ENCODE data around the gene DUSP19. TPM values are rescaled to one million over a fixed set of nuclear protein-coding genes. Genes with fewer than 3 reads are reported as not detected.

DUSP19 gene
- total and polyA plus RNA-seq, 10 of the 15 experiments (the other 5 are each of a cell fraction or from before 2014, with no cell fraction given): 0.16 to 1.7 (median 0.57) TPM

DNA sequence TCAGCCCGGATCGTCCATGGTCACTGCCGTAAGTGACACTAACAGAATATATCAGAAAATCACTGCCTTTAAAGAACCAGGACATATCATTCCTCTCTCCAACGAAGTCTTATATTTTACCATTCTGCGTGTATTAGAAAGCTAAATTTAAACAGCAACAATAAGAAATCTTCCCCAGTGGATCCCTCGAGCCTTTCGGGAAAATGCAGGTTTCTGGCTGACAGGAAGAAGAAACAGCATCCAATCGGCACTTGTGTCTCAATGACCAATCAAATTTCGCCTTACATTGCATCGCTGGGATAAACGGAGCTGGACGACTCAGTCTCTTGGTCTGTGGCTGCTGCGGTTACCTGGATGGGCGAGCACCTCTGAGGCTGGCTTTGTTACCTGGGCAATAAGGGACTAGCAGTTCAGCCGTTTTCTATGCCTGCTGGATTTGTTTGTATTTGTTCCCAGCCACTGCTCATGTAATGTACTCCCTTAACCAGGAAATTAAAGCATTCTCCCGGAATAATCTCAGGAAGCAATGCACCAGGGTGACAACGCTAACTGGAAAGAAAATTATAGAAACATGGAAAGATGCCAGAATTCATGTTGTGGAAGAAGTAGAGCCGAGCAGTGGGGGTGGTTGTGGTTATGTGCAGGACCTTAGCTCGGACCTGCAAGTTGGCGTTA is at the start of gene DUSP19 (continued):
- TF ChIP-seq HDGF (IDR thresholded peaks at IDR 0.05): no peak
- no peak for TF ChIP-seq NFXL1 (IDR thresholded peaks at IDR 0.05; ENCODE audit: borderline replicate concordance)
- TF ChIP-seq ATF3 (IDR thresholded peaks at IDR 0.05; ENCODE audit: borderline replicate concordance, extremely low read depth, low read depth, low read length): no peak
- no peak for TF ChIP-seq MXI1 (IDR thresholded peaks at IDR 0.05; ENCODE audit: low read depth, low read length)
- TF ChIP-seq ESRRA (IDR thresholded peaks at IDR 0.05; ENCODE audit: low read length): no peak
- TF ChIP-seq, protein P1, sequence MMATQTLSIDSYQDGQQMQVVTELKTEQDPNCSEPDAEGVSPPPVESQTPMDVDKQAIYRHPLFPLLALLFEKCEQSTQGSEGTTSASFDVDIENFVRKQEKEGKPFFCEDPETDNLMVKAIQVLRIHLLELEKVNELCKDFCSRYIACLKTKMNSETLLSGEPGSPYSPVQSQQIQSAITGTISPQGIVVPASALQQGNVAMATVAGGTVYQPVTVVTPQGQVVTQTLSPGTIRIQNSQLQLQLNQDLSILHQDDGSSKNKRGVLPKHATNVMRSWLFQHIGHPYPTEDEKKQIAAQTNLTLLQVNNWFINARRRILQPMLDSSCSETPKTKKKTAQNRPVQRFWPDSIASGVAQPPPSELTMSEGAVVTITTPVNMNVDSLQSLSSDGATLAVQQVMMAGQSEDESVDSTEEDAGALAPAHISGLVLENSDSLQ (IDR thresholded peaks at IDR 0.05): 0 out of 2 replicates have a peak, but pooled peaks have one; percentile 7
- TF ChIP-seq SMAD1 (IDR thresholded peaks at IDR 0.05; ENCODE audit: low read depth, partially characterized antibody): no peak
- TF ChIP-seq BRCA1 (IDR thresholded peaks at IDR 0.05; ENCODE audit: low read depth, low read length): no peak
- TF ChIP-seq, protein P2, sequence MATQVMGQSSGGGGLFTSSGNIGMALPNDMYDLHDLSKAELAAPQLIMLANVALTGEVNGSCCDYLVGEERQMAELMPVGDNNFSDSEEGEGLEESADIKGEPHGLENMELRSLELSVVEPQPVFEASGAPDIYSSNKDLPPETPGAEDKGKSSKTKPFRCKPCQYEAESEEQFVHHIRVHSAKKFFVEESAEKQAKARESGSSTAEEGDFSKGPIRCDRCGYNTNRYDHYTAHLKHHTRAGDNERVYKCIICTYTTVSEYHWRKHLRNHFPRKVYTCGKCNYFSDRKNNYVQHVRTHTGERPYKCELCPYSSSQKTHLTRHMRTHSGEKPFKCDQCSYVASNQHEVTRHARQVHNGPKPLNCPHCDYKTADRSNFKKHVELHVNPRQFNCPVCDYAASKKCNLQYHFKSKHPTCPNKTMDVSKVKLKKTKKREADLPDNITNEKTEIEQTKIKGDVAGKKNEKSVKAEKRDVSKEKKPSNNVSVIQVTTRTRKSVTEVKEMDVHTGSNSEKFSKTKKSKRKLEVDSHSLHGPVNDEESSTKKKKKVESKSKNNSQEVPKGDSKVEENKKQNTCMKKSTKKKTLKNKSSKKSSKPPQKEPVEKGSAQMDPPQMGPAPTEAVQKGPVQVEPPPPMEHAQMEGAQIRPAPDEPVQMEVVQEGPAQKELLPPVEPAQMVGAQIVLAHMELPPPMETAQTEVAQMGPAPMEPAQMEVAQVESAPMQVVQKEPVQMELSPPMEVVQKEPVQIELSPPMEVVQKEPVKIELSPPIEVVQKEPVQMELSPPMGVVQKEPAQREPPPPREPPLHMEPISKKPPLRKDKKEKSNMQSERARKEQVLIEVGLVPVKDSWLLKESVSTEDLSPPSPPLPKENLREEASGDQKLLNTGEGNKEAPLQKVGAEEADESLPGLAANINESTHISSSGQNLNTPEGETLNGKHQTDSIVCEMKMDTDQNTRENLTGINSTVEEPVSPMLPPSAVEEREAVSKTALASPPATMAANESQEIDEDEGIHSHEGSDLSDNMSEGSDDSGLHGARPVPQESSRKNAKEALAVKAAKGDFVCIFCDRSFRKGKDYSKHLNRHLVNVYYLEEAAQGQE (IDR thresholded peaks at IDR 0.05; ENCODE audit: low read depth, low read length): no peak
- TF ChIP-seq, protein P3, sequence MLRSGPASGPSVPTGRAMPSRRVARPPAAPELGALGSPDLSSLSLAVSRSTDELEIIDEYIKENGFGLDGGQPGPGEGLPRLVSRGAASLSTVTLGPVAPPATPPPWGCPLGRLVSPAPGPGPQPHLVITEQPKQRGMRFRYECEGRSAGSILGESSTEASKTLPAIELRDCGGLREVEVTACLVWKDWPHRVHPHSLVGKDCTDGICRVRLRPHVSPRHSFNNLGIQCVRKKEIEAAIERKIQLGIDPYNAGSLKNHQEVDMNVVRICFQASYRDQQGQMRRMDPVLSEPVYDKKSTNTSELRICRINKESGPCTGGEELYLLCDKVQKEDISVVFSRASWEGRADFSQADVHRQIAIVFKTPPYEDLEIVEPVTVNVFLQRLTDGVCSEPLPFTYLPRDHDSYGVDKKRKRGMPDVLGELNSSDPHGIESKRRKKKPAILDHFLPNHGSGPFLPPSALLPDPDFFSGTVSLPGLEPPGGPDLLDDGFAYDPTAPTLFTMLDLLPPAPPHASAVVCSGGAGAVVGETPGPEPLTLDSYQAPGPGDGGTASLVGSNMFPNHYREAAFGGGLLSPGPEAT (IDR thresholded peaks at IDR 0.05; ENCODE audit: low read depth): 0 out of 2 replicates have a peak, but pooled peaks have one; percentile 23
- TF ChIP-seq CBX5 (IDR thresholded peaks at IDR 0.05; ENCODE audit: low read depth): 0 out of 2 replicates have a peak, but pooled peaks have one; percentile 30
- no peak for TF ChIP-seq CUX1 (IDR thresholded peaks at IDR 0.05; ENCODE audit: insufficient replicate concordance, low read depth, low read length)
- peak; percentile 65 to 78; a peak in 3 of 4 replicates for TF ChIP-seq IKZF2 (IDR thresholded peaks at IDR 0.05)
- peak; percentile 72 for TF ChIP-seq POLR2AphosphoS5 (IDR thresholded peaks at IDR 0.05; ENCODE audit: low read length)
- TF ChIP-seq RELA (IDR thresholded peaks at IDR 0.05; ENCODE audit: borderline replicate concordance, partially characterized antibody): no peak
- 0 out of 2 replicates have a peak, but pooled peaks have one; percentile 44 for TF ChIP-seq IRF3 (IDR thresholded peaks at IDR 0.05)
